Sigmoid colon (tissue), 4 donors: ENCODE results near the gene PLEKHA1.

Experiments used
- EP300 ChIP-seq, 4 donors: sonication (generic); formaldehyde crosslinking; IDR thresholded peaks; one replicate each; pipeline ENCODE4 v1.6.1; 2017; ENCODE audit warnings: antibody characterized with exemption in 4 of 4
- POLR2A ChIP-seq, 2 donors: fragments of 450-650 bp; IDR thresholded peaks; one replicate each; pipeline ENCODE4 v1.6.1; 2016; ENCODE audit warnings: antibody characterized with exemption in 2 of 2, mild to moderate bottlenecking in 2 of 2, moderate library complexity in 2 of 2
- POLR2AphosphoS5 ChIP-seq, 4 donors: sonication (generic); formaldehyde crosslinking; IDR thresholded peaks; one replicate each; pipeline ENCODE4 v1.6.1; 2017; ENCODE audit warnings: antibody characterized with exemption in 4 of 4
- TF ChIP-seq, protein P1 (sequence below), 4 experiments: fragments of 450-650 bp in 3 of 4; fragments of 200-600 bp in 1 of 4; IDR thresholded peaks; one replicate each; pipeline ENCODE4 v1.5.1; 2016 to 2019; ENCODE audit warnings: antibody characterized with exemption in 4 of 4, mild to moderate bottlenecking in 3 of 4, moderate library complexity in 2 of 4

GRCh38 chr10:122424059-122424458, 49.6 kb downstream of the PLEKHA1 start:
- TF ChIP-seq, protein P1, sequence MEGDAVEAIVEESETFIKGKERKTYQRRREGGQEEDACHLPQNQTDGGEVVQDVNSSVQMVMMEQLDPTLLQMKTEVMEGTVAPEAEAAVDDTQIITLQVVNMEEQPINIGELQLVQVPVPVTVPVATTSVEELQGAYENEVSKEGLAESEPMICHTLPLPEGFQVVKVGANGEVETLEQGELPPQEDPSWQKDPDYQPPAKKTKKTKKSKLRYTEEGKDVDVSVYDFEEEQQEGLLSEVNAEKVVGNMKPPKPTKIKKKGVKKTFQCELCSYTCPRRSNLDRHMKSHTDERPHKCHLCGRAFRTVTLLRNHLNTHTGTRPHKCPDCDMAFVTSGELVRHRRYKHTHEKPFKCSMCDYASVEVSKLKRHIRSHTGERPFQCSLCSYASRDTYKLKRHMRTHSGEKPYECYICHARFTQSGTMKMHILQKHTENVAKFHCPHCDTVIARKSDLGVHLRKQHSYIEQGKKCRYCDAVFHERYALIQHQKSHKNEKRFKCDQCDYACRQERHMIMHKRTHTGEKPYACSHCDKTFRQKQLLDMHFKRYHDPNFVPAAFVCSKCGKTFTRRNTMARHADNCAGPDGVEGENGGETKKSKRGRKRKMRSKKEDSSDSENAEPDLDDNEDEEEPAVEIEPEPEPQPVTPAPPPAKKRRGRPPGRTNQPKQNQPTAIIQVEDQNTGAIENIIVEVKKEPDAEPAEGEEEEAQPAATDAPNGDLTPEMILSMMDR (IDR thresholded peaks at IDR 0.05) = no peak
- TF ChIP-seq POLR2AphosphoS5 (IDR thresholded peaks at IDR 0.05) (no peak), POLR2A (IDR thresholded peaks at IDR 0.05) (no peak), EP300 (IDR thresholded peaks at IDR 0.05) (peak in 1 of 4 donors; percentile 16)
